Measurements from ENCODE around the gene DCLK3.

- no peak for TF ChIP-seq CTCF (IDR thresholded peaks at IDR 0.05; ENCODE audit: insufficient read depth, low read length)
- no peak for TF ChIP-seq SPI1 (IDR thresholded peaks at IDR 0.05; ENCODE audit: borderline replicate concordance, low read depth)
- no peak for TF ChIP-seq POLR2AphosphoS5 (IDR thresholded peaks at IDR 0.05; ENCODE audit: low read depth)
- TF ChIP-seq, protein P1, sequence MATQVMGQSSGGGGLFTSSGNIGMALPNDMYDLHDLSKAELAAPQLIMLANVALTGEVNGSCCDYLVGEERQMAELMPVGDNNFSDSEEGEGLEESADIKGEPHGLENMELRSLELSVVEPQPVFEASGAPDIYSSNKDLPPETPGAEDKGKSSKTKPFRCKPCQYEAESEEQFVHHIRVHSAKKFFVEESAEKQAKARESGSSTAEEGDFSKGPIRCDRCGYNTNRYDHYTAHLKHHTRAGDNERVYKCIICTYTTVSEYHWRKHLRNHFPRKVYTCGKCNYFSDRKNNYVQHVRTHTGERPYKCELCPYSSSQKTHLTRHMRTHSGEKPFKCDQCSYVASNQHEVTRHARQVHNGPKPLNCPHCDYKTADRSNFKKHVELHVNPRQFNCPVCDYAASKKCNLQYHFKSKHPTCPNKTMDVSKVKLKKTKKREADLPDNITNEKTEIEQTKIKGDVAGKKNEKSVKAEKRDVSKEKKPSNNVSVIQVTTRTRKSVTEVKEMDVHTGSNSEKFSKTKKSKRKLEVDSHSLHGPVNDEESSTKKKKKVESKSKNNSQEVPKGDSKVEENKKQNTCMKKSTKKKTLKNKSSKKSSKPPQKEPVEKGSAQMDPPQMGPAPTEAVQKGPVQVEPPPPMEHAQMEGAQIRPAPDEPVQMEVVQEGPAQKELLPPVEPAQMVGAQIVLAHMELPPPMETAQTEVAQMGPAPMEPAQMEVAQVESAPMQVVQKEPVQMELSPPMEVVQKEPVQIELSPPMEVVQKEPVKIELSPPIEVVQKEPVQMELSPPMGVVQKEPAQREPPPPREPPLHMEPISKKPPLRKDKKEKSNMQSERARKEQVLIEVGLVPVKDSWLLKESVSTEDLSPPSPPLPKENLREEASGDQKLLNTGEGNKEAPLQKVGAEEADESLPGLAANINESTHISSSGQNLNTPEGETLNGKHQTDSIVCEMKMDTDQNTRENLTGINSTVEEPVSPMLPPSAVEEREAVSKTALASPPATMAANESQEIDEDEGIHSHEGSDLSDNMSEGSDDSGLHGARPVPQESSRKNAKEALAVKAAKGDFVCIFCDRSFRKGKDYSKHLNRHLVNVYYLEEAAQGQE (IDR thresholded peaks at IDR 0.05; ENCODE audit: insufficient replicate concordance, low read depth) = no peak
Measured at GRCh38 chr3:36771931-36772330, 7.6 kb upstream of the DCLK3 start.
